ENCODE measurements around the gene SLC17A7. TPM values are rescaled to one million over a fixed set of nuclear protein-coding genes. Genes with fewer than 3 reads are reported as not detected.

Gene SLC17A7
- total and polyA plus RNA-seq, 2 of the 13 experiments (the other 11 are each of a cell fraction or from before 2014, with no cell fraction given), result 0.32 TPM; not detected in 1

DNA sequence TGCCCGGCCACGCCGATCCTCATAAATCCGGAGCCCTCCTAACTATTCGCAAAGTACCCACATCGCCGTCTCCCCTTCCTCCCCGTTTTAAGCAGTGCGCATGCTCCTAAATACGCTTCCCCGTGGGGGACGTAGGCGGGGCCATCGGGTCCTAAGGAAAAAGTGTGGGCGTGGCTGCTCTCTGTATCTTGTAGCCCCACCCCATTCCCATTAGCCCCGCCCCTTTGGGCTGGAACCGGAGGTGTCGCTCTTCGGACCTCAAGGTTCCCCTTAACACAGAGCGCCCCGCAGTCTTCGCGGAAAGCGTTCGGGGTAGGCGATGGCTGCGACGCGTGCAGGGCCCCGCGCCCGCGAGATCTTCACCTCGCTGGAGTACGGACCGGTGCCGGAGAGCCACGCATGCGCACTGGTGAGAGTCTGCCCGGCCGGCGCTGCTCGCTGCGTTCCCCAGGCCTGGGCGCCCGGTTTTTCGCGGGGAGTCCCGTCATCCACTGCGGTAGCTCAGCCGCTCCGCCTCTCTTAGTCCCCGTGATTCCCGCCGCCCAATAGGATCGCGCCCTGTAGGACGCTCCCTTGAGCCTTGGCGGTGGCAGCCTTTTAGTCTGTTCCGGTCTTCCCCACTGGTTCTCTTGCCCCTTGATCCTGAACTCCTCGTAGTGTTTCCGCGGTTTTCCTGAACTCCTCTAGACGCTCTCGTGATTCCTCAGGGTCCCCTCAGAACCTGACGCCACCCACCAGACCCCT lies 11.9 kb upstream of the SLC17A7 start, which contains the start of gene ALDH16A1 (continued):
- TF ChIP-seq, protein P1, sequence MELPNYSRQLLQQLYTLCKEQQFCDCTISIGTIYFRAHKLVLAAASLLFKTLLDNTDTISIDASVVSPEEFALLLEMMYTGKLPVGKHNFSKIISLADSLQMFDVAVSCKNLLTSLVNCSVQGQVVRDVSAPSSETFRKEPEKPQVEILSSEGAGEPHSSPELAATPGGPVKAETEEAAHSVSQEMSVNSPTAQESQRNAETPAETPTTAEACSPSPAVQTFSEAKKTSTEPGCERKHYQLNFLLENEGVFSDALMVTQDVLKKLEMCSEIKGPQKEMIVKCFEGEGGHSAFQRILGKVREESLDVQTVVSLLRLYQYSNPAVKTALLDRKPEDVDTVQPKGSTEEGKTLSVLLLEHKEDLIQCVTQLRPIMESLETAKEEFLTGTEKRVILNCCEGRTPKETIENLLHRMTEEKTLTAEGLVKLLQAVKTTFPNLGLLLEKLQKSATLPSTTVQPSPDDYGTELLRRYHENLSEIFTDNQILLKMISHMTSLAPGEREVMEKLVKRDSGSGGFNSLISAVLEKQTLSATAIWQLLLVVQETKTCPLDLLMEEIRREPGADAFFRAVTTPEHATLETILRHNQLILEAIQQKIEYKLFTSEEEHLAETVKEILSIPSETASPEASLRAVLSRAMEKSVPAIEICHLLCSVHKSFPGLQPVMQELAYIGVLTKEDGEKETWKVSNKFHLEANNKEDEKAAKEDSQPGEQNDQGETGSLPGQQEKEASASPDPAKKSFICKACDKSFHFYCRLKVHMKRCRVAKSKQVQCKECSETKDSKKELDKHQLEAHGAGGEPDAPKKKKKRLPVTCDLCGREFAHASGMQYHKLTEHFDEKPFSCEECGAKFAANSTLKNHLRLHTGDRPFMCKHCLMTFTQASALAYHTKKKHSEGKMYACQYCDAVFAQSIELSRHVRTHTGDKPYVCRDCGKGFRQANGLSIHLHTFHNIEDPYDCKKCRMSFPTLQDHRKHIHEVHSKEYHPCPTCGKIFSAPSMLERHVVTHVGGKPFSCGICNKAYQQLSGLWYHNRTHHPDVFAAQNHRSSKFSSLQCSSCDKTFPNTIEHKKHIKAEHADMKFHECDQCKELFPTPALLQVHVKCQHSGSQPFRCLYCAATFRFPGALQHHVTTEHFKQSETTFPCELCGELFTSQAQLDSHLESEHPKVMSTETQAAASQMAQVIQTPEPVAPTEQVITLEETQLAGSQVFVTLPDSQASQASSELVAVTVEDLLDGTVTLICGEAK (IDR thresholded peaks at IDR 0.05), result no peak
- TF ChIP-seq, protein P1 (CRISPR knock-in tag; IDR thresholded peaks at IDR 0.05), result no peak
- no peak for TF ChIP-seq KLF13 (CRISPR knock-in tag; IDR thresholded peaks at IDR 0.05)
- TF ChIP-seq NCOA1 (CRISPR knock-in tag; IDR thresholded peaks at IDR 0.05), result no peak
- no peak for TF ChIP-seq ZNF543 (CRISPR knock-in tag; IDR thresholded peaks at IDR 0.05)
- TF ChIP-seq ZSCAN29 (CRISPR knock-in tag; conservative IDR thresholded peaks at IDR 0.05), result no peak; the same call in 1 of the 2 replicates
- TF ChIP-seq CBFB (CRISPR knock-in tag; IDR thresholded peaks at IDR 0.05), result no peak
- no peak; the same call in 1 of the 2 replicates for TF ChIP-seq CBX5 (CRISPR knock-in tag; IDR thresholded peaks at IDR 0.05; ENCODE audit: borderline replicate concordance)
- TF ChIP-seq, protein P2, sequence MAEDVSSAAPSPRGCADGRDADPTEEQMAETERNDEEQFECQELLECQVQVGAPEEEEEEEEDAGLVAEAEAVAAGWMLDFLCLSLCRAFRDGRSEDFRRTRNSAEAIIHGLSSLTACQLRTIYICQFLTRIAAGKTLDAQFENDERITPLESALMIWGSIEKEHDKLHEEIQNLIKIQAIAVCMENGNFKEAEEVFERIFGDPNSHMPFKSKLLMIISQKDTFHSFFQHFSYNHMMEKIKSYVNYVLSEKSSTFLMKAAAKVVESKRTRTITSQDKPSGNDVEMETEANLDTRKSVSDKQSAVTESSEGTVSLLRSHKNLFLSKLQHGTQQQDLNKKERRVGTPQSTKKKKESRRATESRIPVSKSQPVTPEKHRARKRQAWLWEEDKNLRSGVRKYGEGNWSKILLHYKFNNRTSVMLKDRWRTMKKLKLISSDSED (CRISPR knock-in tag; IDR thresholded peaks at IDR 0.05), result no peak
- TF ChIP-seq TEAD3 (CRISPR knock-in tag; optimal IDR thresholded peaks at IDR 0.05; ENCODE audit: borderline replicate concordance), result peak; percentile 19
- TF ChIP-seq ZNF333 (CRISPR knock-in tag; IDR thresholded peaks at IDR 0.05; ENCODE audit: borderline replicate concordance), result peak; percentile 90
- no peak for TF ChIP-seq ZNF10 (CRISPR knock-in tag; IDR thresholded peaks at IDR 0.05; ENCODE audit: borderline replicate concordance, low read depth)
- TF ChIP-seq ZNF335 (CRISPR knock-in tag; IDR thresholded peaks at IDR 0.05), result peak; percentile 51; the same call in 1 of the 2 replicates
- TF ChIP-seq, protein P3, sequence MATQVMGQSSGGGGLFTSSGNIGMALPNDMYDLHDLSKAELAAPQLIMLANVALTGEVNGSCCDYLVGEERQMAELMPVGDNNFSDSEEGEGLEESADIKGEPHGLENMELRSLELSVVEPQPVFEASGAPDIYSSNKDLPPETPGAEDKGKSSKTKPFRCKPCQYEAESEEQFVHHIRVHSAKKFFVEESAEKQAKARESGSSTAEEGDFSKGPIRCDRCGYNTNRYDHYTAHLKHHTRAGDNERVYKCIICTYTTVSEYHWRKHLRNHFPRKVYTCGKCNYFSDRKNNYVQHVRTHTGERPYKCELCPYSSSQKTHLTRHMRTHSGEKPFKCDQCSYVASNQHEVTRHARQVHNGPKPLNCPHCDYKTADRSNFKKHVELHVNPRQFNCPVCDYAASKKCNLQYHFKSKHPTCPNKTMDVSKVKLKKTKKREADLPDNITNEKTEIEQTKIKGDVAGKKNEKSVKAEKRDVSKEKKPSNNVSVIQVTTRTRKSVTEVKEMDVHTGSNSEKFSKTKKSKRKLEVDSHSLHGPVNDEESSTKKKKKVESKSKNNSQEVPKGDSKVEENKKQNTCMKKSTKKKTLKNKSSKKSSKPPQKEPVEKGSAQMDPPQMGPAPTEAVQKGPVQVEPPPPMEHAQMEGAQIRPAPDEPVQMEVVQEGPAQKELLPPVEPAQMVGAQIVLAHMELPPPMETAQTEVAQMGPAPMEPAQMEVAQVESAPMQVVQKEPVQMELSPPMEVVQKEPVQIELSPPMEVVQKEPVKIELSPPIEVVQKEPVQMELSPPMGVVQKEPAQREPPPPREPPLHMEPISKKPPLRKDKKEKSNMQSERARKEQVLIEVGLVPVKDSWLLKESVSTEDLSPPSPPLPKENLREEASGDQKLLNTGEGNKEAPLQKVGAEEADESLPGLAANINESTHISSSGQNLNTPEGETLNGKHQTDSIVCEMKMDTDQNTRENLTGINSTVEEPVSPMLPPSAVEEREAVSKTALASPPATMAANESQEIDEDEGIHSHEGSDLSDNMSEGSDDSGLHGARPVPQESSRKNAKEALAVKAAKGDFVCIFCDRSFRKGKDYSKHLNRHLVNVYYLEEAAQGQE (IDR thresholded peaks at IDR 0.05; ENCODE audit: borderline replicate concordance in 1 of 2, low read depth in 1 of 2, low read length in 2 of 2), result peak in 1 of 2 experiments; percentile 35; a peak in 1 of 4 replicates
- TF ChIP-seq BHLHE40 (IDR thresholded peaks at IDR 0.05; ENCODE audit: low read length), result peak; percentile 39; the same call in 1 of the 2 replicates
